ENCODE measurements around the gene TRIP10. TPM values are rescaled to one million over a fixed set of nuclear protein-coding genes. Genes with fewer than 3 reads are reported as not detected.

TRIP10 gene
- total and polyA plus RNA-seq, 2 of the 13 experiments (the other 11 are each of a cell fraction or from before 2014, with no cell fraction given) = 32.5 to 33.2 TPM

DNA sequence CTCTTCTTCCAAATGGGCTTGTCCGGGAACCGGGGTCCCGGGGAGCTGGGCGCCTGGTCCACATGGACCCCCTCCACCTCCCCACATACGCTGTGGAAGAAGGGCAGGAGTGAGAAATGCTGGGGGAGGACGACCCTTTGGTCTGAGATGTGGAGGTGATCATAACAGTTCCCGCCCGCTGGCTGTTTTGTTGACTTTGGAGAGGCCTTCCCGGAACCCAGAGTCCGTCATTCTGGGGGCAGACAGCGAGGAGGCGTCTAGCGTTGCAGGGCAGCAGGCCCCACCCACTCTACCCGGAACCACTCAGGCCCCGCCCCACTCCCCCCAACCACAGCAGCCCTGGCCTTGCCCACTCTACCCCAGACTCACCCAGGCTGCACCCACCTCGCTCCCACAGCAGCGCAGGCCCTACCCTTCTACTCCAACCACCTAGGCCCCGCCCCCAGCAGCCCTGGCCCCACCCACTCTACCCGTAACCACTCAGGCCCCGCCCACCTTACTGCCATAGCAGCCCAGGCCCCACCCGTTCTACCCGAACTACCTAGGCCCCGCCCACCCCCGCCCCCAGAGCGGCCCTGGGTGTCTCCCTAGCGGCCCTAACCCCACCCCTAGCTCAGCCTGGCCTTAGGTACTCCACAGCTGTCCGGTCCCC is 9.2 kb upstream of the TRIP10 start (continued):
- TF ChIP-seq, protein P1, sequence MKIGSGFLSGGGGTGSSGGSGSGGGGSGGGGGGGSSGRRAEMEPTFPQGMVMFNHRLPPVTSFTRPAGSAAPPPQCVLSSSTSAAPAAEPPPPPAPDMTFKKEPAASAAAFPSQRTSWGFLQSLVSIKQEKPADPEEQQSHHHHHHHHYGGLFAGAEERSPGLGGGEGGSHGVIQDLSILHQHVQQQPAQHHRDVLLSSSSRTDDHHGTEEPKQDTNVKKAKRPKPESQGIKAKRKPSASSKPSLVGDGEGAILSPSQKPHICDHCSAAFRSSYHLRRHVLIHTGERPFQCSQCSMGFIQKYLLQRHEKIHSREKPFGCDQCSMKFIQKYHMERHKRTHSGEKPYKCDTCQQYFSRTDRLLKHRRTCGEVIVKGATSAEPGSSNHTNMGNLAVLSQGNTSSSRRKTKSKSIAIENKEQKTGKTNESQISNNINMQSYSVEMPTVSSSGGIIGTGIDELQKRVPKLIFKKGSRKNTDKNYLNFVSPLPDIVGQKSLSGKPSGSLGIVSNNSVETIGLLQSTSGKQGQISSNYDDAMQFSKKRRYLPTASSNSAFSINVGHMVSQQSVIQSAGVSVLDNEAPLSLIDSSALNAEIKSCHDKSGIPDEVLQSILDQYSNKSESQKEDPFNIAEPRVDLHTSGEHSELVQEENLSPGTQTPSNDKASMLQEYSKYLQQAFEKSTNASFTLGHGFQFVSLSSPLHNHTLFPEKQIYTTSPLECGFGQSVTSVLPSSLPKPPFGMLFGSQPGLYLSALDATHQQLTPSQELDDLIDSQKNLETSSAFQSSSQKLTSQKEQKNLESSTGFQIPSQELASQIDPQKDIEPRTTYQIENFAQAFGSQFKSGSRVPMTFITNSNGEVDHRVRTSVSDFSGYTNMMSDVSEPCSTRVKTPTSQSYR (CRISPR knock-in tag; IDR thresholded peaks at IDR 0.05; ENCODE audit: borderline replicate concordance) = peak; percentile 84; the same call in 1 of the 2 replicates
- TF ChIP-seq MAF1 (CRISPR knock-in tag; IDR thresholded peaks at IDR 0.05; ENCODE audit: borderline replicate concordance) (no peak), TEAD3 (CRISPR knock-in tag; optimal IDR thresholded peaks at IDR 0.05; ENCODE audit: borderline replicate concordance) (peak; percentile 67), KDM5A (IDR thresholded peaks at IDR 0.05; ENCODE audit: borderline replicate concordance, low read length) (no peak), POLR2A (IDR thresholded peaks at IDR 0.05; ENCODE audit: insufficient read depth in 1 of 2, low read depth in 2 of 2, low read length in 2 of 2) (peak; percentile 34 to 76; a peak in 3 of 4 replicates), ZNF616 (CRISPR knock-in tag; IDR thresholded peaks at IDR 0.05; ENCODE audit: low read depth) (no peak)
- TF ChIP-seq, protein P2, sequence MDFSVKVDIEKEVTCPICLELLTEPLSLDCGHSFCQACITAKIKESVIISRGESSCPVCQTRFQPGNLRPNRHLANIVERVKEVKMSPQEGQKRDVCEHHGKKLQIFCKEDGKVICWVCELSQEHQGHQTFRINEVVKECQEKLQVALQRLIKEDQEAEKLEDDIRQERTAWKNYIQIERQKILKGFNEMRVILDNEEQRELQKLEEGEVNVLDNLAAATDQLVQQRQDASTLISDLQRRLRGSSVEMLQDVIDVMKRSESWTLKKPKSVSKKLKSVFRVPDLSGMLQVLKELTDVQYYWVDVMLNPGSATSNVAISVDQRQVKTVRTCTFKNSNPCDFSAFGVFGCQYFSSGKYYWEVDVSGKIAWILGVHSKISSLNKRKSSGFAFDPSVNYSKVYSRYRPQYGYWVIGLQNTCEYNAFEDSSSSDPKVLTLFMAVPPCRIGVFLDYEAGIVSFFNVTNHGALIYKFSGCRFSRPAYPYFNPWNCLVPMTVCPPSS (IDR thresholded peaks at IDR 0.05) = no peak
- TF ChIP-seq, protein P3, sequence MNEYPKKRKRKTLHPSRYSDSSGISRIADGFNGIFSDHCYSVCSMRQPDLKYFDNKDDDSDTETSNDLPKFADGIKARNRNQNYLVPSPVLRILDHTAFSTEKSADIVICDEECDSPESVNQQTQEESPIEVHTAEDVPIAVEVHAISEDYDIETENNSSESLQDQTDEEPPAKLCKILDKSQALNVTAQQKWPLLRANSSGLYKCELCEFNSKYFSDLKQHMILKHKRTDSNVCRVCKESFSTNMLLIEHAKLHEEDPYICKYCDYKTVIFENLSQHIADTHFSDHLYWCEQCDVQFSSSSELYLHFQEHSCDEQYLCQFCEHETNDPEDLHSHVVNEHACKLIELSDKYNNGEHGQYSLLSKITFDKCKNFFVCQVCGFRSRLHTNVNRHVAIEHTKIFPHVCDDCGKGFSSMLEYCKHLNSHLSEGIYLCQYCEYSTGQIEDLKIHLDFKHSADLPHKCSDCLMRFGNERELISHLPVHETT (CRISPR knock-in tag; conservative IDR thresholded peaks at IDR 0.05) = no peak
- TF ChIP-seq, protein P4, sequence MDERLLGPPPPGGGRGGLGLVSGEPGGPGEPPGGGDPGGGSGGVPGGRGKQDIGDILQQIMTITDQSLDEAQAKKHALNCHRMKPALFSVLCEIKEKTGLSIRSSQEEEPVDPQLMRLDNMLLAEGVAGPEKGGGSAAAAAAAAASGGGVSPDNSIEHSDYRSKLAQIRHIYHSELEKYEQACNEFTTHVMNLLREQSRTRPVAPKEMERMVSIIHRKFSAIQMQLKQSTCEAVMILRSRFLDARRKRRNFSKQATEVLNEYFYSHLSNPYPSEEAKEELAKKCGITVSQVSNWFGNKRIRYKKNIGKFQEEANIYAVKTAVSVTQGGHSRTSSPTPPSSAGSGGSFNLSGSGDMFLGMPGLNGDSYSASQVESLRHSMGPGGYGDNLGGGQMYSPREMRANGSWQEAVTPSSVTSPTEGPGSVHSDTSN (CRISPR knock-in tag; IDR thresholded peaks at IDR 0.05) = peak; percentile 29; the same call in 1 of the 2 replicates
- TF ChIP-seq, protein P5, sequence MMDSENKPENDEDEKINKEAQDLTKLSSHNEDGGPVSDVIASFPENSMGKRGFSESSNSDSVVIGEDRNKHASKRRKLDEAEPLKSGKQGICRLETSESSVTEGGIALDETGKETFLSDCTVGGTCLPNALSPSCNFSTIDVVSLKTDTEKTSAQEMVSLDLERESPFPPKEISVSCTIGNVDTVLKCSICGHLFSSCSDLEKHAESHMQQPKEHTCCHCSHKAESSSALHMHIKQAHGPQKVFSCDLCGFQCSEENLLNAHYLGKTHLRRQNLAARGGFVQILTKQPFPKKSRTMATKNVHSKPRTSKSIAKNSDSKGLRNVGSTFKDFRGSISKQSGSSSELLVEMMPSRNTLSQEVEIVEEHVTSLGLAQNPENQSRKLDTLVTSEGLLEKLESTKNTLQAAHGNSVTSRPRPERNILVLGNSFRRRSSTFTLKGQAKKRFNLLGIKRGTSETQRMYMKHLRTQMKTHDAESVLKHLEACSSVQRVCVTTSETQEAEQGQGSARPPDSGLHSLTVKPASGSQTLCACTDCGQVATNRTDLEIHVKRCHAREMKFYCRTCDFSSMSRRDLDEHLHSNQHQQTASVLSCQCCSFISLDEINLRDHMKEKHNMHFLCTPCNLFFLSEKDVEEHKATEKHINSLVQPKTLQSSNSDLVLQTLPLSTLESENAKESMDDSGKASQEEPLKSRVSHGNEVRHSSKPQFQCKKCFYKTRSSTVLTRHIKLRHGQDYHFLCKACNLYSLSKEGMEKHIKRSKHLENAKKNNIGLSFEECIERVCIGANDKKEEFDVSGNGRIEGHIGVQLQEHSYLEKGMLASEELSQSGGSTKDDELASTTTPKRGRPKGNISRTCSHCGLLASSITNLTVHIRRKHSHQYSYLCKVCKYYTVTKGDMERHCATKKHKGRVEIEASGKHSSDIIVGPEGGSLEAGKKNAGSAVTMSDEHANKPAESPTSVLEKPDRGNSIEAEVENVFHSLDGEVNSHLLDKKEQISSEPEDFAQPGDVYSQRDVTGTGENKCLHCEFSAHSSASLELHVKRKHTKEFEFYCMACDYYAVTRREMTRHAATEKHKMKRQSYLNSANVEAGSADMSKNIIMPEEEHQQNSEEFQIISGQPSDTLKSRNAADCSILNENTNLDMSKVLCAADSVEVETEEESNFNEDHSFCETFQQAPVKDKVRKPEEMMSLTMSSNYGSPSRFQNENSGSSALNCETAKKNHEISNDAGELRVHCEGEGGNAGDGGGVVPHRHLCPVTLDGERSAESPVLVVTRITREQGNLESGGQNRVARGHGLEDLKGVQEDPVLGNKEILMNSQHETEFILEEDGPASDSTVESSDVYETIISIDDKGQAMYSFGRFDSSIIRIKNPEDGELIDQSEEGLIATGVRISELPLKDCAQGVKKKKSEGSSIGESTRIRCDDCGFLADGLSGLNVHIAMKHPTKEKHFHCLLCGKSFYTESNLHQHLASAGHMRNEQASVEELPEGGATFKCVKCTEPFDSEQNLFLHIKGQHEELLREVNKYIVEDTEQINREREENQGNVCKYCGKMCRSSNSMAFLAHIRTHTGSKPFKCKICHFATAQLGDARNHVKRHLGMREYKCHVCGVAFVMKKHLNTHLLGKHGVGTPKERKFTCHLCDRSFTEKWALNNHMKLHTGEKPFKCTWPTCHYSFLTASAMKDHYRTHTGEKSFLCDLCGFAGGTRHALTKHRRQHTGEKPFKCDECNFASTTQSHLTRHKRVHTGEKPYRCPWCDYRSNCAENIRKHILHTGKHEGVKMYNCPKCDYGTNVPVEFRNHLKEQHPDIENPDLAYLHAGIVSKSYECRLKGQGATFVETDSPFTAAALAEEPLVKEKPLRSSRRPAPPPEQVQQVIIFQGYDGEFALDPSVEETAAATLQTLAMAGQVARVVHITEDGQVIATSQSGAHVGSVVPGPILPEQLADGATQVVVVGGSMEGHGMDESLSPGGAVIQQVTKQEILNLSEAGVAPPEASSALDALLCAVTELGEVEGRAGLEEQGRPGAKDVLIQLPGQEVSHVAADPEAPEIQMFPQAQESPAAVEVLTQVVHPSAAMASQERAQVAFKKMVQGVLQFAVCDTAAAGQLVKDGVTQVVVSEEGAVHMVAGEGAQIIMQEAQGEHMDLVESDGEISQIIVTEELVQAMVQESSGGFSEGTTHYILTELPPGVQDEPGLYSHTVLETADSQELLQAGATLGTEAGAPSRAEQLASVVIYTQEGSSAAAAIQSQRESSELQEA (CRISPR knock-in tag; IDR thresholded peaks at IDR 0.05; ENCODE audit: not compliant biosample characterization) = no peak

Data from HepG2 (cell line).